Mucosa of rectum (tissue), 2 donors: ENCODE data around the gene GTF2A1.

Experiments
- H3K27ac ChIP-seq, 2 donors: one replicate each; pipeline ENCODE4 v1.7.0; 2013; ENCODE audit warnings: inconsistent platforms in 2 of 2, low read depth in 2 of 2, low read length in 2 of 2
- H3K27me3 ChIP-seq, 2 donors: one replicate each; pipeline ENCODE4 v1.7.0; 2013; ENCODE audit warnings: low read length in 2 of 2; ENCODE audit not compliant: control insufficient read depth in 2 of 2, insufficient read depth in 2 of 2
- H3K36me3 ChIP-seq, 2 donors: one replicate each; pipeline ENCODE4 v1.7.0; 2013; ENCODE audit warnings: low read length in 2 of 2; ENCODE audit not compliant: control insufficient read depth in 2 of 2, insufficient read depth in 2 of 2
- H3K4me1 ChIP-seq, 2 donors: one replicate each; pipeline ENCODE4 v1.7.0; 2013; ENCODE audit warnings: low read length in 2 of 2, mild to moderate bottlenecking in 1 of 2; ENCODE audit not compliant: control insufficient read depth in 2 of 2, insufficient read depth in 2 of 2
- H3K4me3 ChIP-seq, 2 donors: one replicate each; pipeline ENCODE4 v1.7.0; 2013; ENCODE audit warnings: low read length in 2 of 2
- H3K9ac ChIP-seq, 2 donors: one replicate each; pipeline ENCODE4 v1.7.0; 2013; ENCODE audit warnings: low read length in 2 of 2, low read depth in 1 of 2, mild to moderate bottlenecking in 1 of 2
- H3K9me3 ChIP-seq, 2 donors: one replicate each; pipeline ENCODE4 v1.7.0; 2013; ENCODE audit warnings: low read length in 2 of 2; ENCODE audit not compliant: control insufficient read depth in 2 of 2
- donor health status: healthy.
- donor health status: Normal muscosa, but diverticular disease.

Gene GTF2A1

DNA sequence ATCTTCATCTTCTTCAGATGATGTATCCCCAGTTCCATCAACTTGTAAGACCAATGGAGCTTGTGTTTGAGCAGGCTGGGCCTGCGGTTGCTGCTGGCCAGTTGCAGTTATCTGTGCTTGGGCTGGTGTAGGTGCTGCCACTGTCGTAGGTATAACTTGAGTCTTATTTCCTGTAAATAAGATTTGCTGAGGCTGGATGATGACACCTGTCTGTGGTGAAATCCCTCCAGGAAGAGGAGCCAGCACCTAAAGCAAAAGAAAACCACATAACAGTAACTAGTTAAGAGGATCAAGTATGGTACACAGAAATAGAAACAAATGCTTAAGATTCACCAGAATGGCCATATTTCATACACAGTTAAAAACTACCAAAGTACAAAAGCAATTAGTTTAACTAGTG, 28.2 kb downstream of the GTF2A1 start:
- no peak overlapping the region for H3K4me3 ChIP-seq
- no peaks in the 10 kb centered on the region for H3K9me3 ChIP-seq
- peaks cover 40 to 47% of the 10 kb centered on the region in 2 donors for H3K36me3 ChIP-seq
- no peaks in the 10 kb centered on the region for H3K27me3 ChIP-seq
- no peak overlapping the region for H3K27ac ChIP-seq
- no peak overlapping the region for H3K9ac ChIP-seq
- H3K4me1 ChIP-seq, result no peaks in the 10 kb centered on the region

GRCh38 chr14:81187832-81188522, 32.8 kb downstream of the GTF2A1 start:
- no peak overlapping the region for H3K4me3 ChIP-seq
- no peaks in the 10 kb centered on the region for H3K27me3 ChIP-seq
- no peak overlapping the region for H3K27ac ChIP-seq
- H3K9ac ChIP-seq, result no peak overlapping the region
- H3K36me3 ChIP-seq, result peaks cover 28 to 29% of the 10 kb centered on the region in 2 donors
- H3K4me1 ChIP-seq, result no peaks in the 10 kb centered on the region
- H3K9me3 ChIP-seq, result no peaks in the 10 kb centered on the region

DNA sequence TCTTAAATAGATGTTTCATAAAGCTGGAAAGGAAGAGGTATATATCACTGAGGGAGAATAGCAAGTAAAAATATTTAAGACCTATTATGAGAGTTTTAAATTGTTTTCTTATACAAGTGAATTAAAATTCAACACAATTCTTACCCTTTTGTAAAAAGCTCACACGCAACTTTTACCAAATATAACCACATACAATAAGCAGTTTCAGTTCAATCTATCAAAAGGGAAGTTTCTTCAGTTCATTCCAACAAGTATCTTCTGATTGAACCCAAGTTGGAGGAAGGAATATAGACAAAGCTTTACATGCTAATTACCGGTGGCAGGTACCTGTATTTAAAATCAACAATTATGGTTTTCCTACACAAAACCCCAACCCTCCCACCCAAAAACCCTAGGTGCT, 41.1 kb downstream of the GTF2A1 start:
- H3K36me3 ChIP-seq, result peaks cover 5 to 8% of the 10 kb centered on the region in 2 donors

GRCh38 chr14:81178063-81178462, 42.7 kb downstream of the GTF2A1 start:
- H3K4me3 ChIP-seq, result no peak overlapping the region
- H3K9me3 ChIP-seq, result no peaks in the 10 kb centered on the region

More for the DNA sequence above, 41.1 kb downstream of the GTF2A1 start:
- Histone ChIP-seq H3K9ac (no peak overlapping the region), H3K27me3 (no peaks in the 10 kb centered on the region), H3K9me3 (no peaks in the 10 kb centered on the region), H3K27ac (no peak overlapping the region), H3K4me1 (no peaks in the 10 kb centered on the region), H3K4me3 (no peak overlapping the region)

DNA sequence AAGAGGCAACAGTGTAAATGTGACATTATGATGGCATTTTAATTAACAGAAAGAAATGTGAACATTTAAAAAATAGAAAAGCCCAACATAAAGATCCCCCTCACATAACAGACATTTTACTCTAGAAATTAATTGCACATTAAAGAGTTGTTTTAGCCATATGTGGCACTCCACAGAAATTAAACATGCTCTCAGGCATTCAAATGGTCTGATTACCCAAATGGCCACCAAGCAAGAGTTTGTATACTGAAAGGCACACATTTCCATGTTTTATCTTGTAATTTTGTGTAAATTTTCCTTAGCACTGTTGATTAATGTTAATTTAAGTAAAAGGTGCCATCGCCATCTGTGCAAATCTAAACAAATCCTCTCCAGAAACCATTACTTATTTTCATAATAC, 43.5 kb downstream of the GTF2A1 start:
- peak overlapping the region in 1 of 2 donors; percentile 24 for H3K9ac ChIP-seq
- H3K27ac ChIP-seq, result peak overlapping the region; percentile 2 to 25

More at GRCh38 chr14:81178063-81178462, 42.7 kb downstream of the GTF2A1 start:
- no peaks in the 10 kb centered on the region for H3K4me1 ChIP-seq
- peaks cover 2 to 3% of the 10 kb centered on the region in 2 donors for H3K36me3 ChIP-seq
- H3K27ac ChIP-seq, result peak overlapping the region in 1 of 2 donors; percentile 18
- H3K27me3 ChIP-seq, result no peaks in the 10 kb centered on the region
- H3K9ac ChIP-seq, result no peak overlapping the region

DNA sequence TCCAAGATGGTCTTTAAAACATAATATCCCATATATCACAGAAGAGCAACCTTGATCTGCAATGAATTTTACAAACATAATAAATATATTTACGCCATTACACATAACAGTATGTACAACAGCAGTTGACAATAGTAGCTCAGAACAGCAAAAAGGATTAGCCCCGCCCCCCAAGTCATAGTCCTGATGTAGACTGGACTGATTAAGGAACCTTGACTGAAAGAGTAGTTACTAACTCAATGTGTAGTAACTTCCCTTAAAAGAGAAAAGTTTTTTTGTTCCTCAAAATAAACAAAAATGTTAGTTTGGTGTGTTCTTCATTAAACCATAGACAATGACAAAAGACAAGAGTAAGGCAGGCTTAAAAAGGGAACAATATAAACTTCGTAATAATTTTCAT, 44.5 kb downstream of the GTF2A1 start:
- H3K36me3 ChIP-seq, result peaks cover 0 to 2% of the 10 kb centered on the region in 2 donors
- H3K27ac ChIP-seq, result no peak overlapping the region
- no peaks in the 10 kb centered on the region for H3K27me3 ChIP-seq
- H3K9me3 ChIP-seq, result no peaks in the 10 kb centered on the region
- no peaks in the 10 kb centered on the region for H3K4me1 ChIP-seq
- H3K9ac ChIP-seq, result no peak overlapping the region
- no peak overlapping the region for H3K4me3 ChIP-seq

More for the DNA sequence above, 43.5 kb downstream of the GTF2A1 start:
- no peaks in the 10 kb centered on the region for H3K9me3 ChIP-seq
- no peaks in the 10 kb centered on the region for H3K27me3 ChIP-seq
- H3K36me3 ChIP-seq, result peaks cover 2% of the 10 kb centered on the region in 2 donors
- H3K4me1 ChIP-seq, result no peaks in the 10 kb centered on the region
- peak overlapping the region; percentile 36 to 45 for H3K4me3 ChIP-seq

DNA sequence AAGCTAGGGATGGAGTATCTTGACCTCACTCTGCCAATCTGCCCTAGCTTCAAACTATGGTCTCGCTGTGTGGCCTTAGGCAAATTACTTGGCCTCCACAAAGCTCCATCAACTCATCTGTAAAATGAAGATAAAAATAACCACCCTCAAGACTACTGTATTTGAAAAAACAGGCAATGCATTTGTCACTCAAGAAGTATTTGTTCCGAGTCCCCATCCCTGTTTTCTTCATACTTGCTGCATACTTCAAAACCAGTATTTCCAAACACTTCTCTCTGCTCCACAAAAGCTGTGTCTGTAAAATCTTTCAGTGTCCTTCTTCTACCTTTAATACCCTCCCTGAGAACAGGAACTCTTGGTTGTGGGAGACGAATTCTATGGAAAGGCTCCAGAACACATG, 47.9 kb downstream of the GTF2A1 start:
- Histone ChIP-seq H3K4me1 (peaks cover 7 to 12% of the 10 kb centered on the region in 2 donors), H3K4me3 (no peak overlapping the region), H3K27me3 (no peaks in the 10 kb centered on the region), H3K27ac (no peak overlapping the region), H3K9me3 (no peaks in the 10 kb centered on the region), H3K36me3 (no peaks in the 10 kb centered on the region), H3K9ac (no peak overlapping the region)

DNA sequence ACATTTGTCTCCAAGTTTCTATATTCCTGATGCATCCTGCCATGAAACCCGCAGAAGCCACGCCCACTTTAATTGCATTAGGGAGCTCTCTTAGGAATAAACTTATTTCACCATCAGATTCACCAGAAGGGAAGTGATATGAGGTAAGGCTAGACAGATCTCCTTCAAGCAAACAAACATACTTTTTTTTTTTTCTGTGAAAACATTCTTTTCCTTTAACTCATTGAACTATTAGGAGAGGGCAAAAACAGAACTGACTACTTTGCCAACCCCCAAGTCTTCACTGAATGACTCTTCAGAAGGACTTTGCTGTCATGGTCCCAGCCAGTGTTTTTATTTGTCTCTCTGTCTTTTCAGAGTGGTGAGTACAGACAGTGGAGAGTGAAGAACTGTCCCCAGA, 48.4 kb downstream of the GTF2A1 start:
- Histone ChIP-seq H3K36me3 (no peaks in the 10 kb centered on the region), H3K27me3 (no peaks in the 10 kb centered on the region), H3K9ac (no peak overlapping the region), H3K27ac (no peak overlapping the region), H3K9me3 (no peaks in the 10 kb centered on the region), H3K4me3 (no peak overlapping the region), H3K4me1 (peaks cover 7 to 12% of the 10 kb centered on the region in 2 donors)

DNA sequence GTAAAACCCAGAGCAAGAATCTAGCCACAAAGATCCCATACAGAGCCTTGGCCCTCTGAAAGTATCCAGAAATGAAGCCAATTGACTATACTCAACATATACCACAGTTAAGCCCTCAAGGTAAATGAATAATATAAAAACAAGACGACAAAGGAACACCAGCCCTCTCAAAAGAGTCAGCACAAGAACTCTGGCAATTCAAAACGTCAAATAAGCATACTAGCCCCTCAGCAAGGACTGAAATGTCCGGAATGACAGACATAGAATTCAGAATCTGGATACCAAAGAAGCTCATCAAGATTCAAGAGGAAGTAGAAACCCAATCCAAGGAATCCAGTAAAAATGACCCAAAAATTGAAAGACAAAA, 49.9 kb downstream of the GTF2A1 start:
- H3K36me3 ChIP-seq, result no peaks in the 10 kb centered on the region
- H3K4me1 ChIP-seq, result peaks cover 7 to 12% of the 10 kb centered on the region in 2 donors
- no peak overlapping the region for H3K4me3 ChIP-seq
- peak overlapping the region in 1 of 2 donors; percentile 97 for H3K27ac ChIP-seq
- H3K9ac ChIP-seq, result peak overlapping the region in 1 of 2 donors; percentile 79
- no peaks in the 10 kb centered on the region for H3K9me3 ChIP-seq
- no peaks in the 10 kb centered on the region for H3K27me3 ChIP-seq

DNA sequence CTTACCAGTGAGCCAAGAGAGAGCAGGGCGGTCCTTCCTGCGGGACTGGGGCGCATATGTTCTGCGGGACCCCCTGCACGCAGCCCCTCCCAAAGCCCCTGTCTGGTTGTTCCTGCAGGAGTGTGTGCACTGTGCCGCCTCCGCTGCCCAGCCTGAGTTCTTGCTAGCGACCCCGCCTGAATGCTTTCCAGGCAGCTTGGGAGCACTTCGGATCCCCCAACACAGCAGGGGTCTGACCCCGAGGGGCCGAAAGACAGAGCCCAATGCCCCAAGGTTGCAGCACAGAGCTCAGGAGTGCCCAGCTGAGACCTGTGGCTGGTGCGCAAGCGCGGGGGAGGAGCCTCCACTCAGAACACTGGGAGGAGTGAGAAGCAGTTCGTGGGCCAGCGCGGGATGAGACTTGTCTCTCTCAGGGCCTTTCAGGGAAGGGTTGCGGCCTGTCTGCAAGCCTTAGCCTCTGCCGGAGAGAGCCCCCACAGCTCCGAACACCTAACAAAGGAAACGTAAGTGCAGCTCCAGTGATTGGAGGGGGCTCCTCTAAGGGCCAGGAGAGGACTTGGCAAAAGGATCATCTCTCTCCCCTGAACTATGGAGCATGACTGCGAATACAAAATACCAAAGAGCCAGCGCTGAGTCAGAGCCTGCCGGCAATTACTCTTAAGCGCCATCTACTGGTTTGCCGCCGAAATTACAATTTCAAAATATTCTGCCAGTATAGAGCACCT, 50.5 kb downstream of the GTF2A1 start:
- Histone ChIP-seq H3K9ac (peak overlapping the region; percentile 79 to 82), H3K4me3 (peak overlapping the region; percentile 81 to 84), H3K9me3 (no peaks in the 10 kb centered on the region), H3K4me1 (peaks cover 7 to 12% of the 10 kb centered on the region in 2 donors), H3K36me3 (no peaks in the 10 kb centered on the region), H3K27ac (peak overlapping the region; percentile 93 to 97), H3K27me3 (no peaks in the 10 kb centered on the region)
